ENCODE measurements around the gene TSTD2.
"Not testable (repeated sequence)": the region's sequence is repeated elsewhere in the genome, so short reads cannot be mapped to it uniquely, and the experiment has no call there.

DNA sequence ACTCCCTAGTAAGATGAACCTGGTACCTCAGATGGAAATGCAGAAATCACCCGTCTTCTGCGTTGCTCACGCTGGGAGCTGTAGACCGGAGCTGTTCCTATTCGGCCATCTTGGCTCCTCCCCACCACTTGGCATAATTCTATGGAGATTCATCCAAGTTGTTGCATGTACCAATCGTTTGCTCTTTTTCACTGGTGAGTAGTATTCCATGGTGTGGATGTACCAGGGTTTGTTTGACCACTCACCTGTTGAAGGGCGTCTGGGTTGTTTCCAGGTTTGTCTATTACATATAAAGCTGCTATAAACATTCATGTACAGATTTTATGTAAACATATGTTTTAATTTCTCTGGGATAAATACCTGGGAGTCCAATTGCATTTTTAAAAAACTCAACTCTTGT, 46.3 kb downstream of the TSTD2 start:
- TF ChIP-seq POLR2A (IDR thresholded peaks at IDR 0.05) = not testable (repeated sequence)
- TF ChIP-seq, protein P1, sequence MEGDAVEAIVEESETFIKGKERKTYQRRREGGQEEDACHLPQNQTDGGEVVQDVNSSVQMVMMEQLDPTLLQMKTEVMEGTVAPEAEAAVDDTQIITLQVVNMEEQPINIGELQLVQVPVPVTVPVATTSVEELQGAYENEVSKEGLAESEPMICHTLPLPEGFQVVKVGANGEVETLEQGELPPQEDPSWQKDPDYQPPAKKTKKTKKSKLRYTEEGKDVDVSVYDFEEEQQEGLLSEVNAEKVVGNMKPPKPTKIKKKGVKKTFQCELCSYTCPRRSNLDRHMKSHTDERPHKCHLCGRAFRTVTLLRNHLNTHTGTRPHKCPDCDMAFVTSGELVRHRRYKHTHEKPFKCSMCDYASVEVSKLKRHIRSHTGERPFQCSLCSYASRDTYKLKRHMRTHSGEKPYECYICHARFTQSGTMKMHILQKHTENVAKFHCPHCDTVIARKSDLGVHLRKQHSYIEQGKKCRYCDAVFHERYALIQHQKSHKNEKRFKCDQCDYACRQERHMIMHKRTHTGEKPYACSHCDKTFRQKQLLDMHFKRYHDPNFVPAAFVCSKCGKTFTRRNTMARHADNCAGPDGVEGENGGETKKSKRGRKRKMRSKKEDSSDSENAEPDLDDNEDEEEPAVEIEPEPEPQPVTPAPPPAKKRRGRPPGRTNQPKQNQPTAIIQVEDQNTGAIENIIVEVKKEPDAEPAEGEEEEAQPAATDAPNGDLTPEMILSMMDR (IDR thresholded peaks at IDR 0.05) = not testable (repeated sequence)
